Lung (tissue), 12 donors: ENCODE data around the gene CXCL8. TPM values are rescaled to one million over a fixed set of nuclear protein-coding genes. Genes with fewer than 3 reads are reported as not detected.

Source experiments
- ATAC-seq: fragments of 200-7000 bp; cut with Tn5 transposase; one replicate; pipeline ENCODE4 v1.9.1; 2020; ENCODE audit warnings: moderate number of reproducible peaks; ENCODE audit not compliant: insufficient read depth, low FRiP score
- DNase-seq, 3 donors: peaks; one replicate each; pipeline ENCODE4 v3.0.0-alpha.2; 2013 to 2017
- H3K27ac ChIP-seq, 2 donors: one replicate each; pipeline ENCODE4 v1.5.1; 2013; ENCODE audit warnings: mild to moderate bottlenecking in 2 of 2, moderate library complexity in 2 of 2, control low read depth in 1 of 2, inconsistent platforms in 1 of 2, low read depth in 1 of 2, low read length in 1 of 2
- H3K27me3 ChIP-seq, 3 donors: one replicate each; pipeline ENCODE4 v1.5.1; 2013; ENCODE audit warnings: low read length in 2 of 3; ENCODE audit not compliant: control insufficient read depth in 3 of 3, insufficient read depth in 3 of 3
- H3K36me3 ChIP-seq, 4 donors: one replicate each; pipeline ENCODE4 v1.5.1; 2013; ENCODE audit warnings: low read length in 4 of 4, mild to moderate bottlenecking in 1 of 4, moderate library complexity in 1 of 4; ENCODE audit not compliant: control insufficient read depth in 4 of 4, insufficient read depth in 4 of 4
- H3K4me1 ChIP-seq, 5 donors: one replicate each; pipeline ENCODE4 v1.5.1; 2013; ENCODE audit warnings: low read length in 5 of 5, mild to moderate bottlenecking in 2 of 5, moderate library complexity in 1 of 5; ENCODE audit not compliant: control insufficient read depth in 5 of 5, insufficient read depth in 5 of 5
- H3K4me3 ChIP-seq: one replicate; pipeline ENCODE4 v1.5.1; 2013; ENCODE audit warnings: mild to moderate bottlenecking, control low read depth, moderate library complexity
- H3K9ac ChIP-seq, 2 donors: one replicate each; pipeline ENCODE4 v1.5.1; 2013; ENCODE audit warnings: low read length in 2 of 2, control low read depth in 1 of 2; ENCODE audit not compliant: insufficient read depth in 1 of 2
- H3K9me3 ChIP-seq, 4 donors: one replicate each; pipeline ENCODE4 v1.5.1; 2013; ENCODE audit warnings: low read length in 3 of 4, mild to moderate bottlenecking in 1 of 4, moderate library complexity in 1 of 4; ENCODE audit not compliant: control insufficient read depth in 4 of 4, insufficient read depth in 3 of 4
- CTCF ChIP-seq: IDR thresholded peaks from 2 replicates; pipeline ENCODE4 v1.5.1; 2012; ENCODE audit warnings: mild to moderate bottlenecking; ENCODE audit errors: control extremely low read depth, extremely low read depth
- WGBS, 2 donors: extraction: QIAGEN DNeasy Blood & Tissue Kit; methylation state at CpG; one replicate each; pipeline ENCODE4 v1.1.7; 2013; 5-methylcytosine and 5-hydroxymethylcytosine counted together
- polyA plus RNA-seq, 2 donors: library from polyadenylated mRNA; stranded (reverse); fragments of 200-250 nt; gene quantifications; one replicate each; pipeline ENCODE4 v1.2.1, GENCODE V29; 2013
- total RNA-seq, 2 donors: library from RNA; depleted of rRNA in 1 of 2; stranded (reverse); fragments of >200 nt in 1 of 2; gene quantifications; one replicate each; pipeline ENCODE4 v1.2.1, GENCODE V29; 2014 to 2021
- donor health status: control.
- donor health status: control.
- donor health status: Bipolar disorder and iron deficiency.
- donor health status: healthy.
- donor health status: DM: yes; HTN: yes; CAD: no.

Gene CXCL8
- total and polyA plus RNA-seq, 4 donors = 33.8 to 501 (median 68.9) TPM

- Histone ChIP-seq H3K27ac (no peak overlapping the region), H3K27me3 (no peaks in the 10 kb centered on the region), H3K9me3 (no peaks in the 10 kb centered on the region), H3K4me3 (no peak overlapping the region), H3K4me1 (no peaks in the 10 kb centered on the region), H3K36me3 (no peaks in the 10 kb centered on the region), H3K9ac (no peak overlapping the region)
- DNase-seq (no peak), ATAC-seq (no peak)
- 93 to 94% methylated on average over 1 of the region's 1 CpG for WGBS, 2 donors
- TF ChIP-seq CTCF = no peak
Measured at GRCh38 chr4:73718375-73719373, 21.7 kb upstream of the CXCL8 start.

- H3K4me3 ChIP-seq = no peak overlapping the region
- H3K27ac ChIP-seq = no peak overlapping the region
- no peak for TF ChIP-seq CTCF
- no peaks in the 10 kb centered on the region for H3K36me3 ChIP-seq
- no peaks in the 10 kb centered on the region for H3K4me1 ChIP-seq
- WGBS, 2 donors = 31 to 55% methylated on average over 1 of the region's 1 CpG
- ATAC-seq = no peak
- no peak overlapping the region for H3K9ac ChIP-seq
- no peaks in the 10 kb centered on the region for H3K27me3 ChIP-seq
- no peak for DNase-seq
- H3K9me3 ChIP-seq = no peaks in the 10 kb centered on the region
Measured at GRCh38 chr4:73721435-73721834, 18.9 kb upstream of the CXCL8 start.

- ATAC-seq = no peak
Measured at GRCh38 chr4:73721909-73722308, 18.5 kb upstream of the CXCL8 start.

More at GRCh38 chr4:73721909-73722308, 18.5 kb upstream of the CXCL8 start:
- H3K36me3 ChIP-seq = no peaks in the 10 kb centered on the region
- 70 to 81% methylated on average over 1 of the region's 1 CpG for WGBS, 2 donors
- no peak overlapping the region for H3K9ac ChIP-seq
- TF ChIP-seq CTCF = no peak
- H3K4me1 ChIP-seq = no peaks in the 10 kb centered on the region
- H3K9me3 ChIP-seq = no peaks in the 10 kb centered on the region
- DNase-seq = no peak
- no peak overlapping the region for H3K27ac ChIP-seq
- H3K4me3 ChIP-seq = no peak overlapping the region
- no peaks in the 10 kb centered on the region for H3K27me3 ChIP-seq
